Measurements from ENCODE around the gene ASB16.
"Not testable (repeated sequence)": the region's sequence is repeated elsewhere in the genome, so short reads cannot be mapped to it uniquely, and the experiment has no call there.

The ASB16 gene

DNA sequence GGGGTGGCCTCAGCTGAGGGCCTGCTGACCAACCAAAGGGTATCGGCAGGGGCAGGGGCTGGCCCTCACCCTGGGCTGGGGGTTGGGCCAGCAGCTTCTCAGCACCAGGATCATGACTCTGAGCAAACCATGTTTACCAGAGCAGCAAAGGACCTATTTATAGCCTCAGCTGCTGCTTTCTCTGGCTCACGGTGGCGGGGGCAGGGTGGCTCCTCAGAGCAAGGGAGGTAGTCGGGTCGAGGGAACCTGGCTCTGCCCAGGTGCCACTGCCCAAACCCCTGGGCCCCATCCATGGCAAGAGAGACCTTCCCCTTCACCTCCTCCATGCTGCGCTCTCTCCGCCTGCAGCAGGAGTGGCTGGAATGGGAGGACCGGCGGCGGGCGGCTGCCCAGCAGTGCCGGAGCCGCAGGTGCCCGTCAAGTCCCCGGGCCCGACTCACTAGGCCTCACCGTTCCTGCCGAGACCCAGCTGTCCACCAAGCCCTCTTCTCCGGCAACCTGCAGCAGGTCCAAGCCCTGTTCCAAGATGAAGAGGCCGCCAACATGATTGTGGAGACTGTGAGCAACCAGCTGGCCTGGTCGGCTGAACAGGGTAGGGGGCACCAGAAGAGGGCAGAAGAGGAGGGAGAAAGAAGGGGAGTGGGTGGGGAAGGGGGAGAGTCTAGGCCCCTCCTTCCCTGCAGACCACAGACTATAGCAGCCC, at the start of gene ASB16:
Gene ASB16 (plus strand): TSS at position 206 of the 703 bp plus-strand sequence. CDS start 86 bp downstream, at position 292.
- peak; percentile 27 for DNase-seq

GRCh38 chr17:44120851-44121605, 49.5 kb upstream of the ASB16 start:
- no peak for DNase-seq

DNA sequence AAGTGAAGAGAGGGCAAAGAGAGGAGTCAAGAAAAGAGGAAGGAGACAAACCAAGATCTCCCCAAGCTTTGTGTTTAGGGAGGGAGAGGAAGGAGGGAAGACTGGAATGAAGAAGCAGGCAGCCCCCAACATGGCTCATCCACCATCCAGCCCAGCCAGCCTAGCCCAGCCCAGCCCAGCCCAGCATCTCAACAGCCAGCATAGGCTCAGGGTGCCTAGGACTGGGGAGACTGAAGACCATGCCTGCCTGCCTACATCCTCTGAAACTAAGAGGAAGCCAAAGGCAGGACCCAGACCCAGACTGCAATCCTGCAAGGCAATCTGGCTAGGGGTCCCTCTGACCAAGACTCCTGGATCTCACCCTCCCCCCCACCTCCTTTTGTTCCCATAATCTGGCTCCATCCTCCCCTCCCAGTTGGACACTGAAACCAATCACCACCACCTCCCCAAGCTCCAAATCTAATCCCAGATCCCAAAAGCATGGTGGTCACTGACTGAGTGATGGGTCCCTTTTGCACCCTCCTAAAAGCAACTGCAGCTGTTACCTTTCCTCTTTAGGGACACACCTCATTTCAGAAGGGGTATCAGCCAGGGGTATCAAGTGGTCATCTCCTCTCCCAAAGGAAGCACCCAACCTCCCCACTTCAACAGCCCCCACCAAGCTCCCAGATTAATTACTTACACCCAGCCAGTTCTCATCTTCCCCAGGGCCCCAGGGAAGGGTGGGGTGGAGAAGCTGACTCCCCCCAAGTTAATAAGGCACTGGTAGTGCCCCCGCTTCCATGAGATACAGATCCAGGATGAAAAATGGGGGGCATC, 48.3 kb upstream of the ASB16 start:
- no peak for DNase-seq

- DNase-seq: no peak
Measured at GRCh38 chr17:44122816-44123355, 47.6 kb upstream of the ASB16 start.

GRCh38 chr17:44123356-44124117, 47.0 kb upstream of the ASB16 start, which contains the start of gene HDAC5:
TSS of gene HDAC5 (minus strand) at chr17:44123641. CDS start at chr17:44117515, 6,126 bp downstream.
- DNase-seq: peak; percentile 95

DNA sequence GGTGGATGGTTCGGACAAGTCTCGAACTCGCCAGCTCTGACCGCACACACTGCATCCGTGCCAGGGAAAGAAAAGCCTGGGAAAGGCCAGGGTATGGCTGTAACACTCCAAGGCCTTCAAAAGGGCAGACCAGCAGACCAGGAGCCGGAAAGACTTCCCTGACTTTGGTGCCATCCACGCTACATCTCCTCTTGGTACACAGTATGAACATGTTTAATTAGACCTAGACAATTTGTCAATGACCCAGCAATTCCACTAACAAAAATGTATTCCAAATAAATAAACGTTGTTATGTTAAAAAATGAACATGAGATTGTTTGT, 46.4 kb upstream of the ASB16 start:
- no peak for DNase-seq

- DNase-seq: no peak
Measured at GRCh38 chr17:44128383-44128782, 42.1 kb upstream of the ASB16 start.

DNA sequence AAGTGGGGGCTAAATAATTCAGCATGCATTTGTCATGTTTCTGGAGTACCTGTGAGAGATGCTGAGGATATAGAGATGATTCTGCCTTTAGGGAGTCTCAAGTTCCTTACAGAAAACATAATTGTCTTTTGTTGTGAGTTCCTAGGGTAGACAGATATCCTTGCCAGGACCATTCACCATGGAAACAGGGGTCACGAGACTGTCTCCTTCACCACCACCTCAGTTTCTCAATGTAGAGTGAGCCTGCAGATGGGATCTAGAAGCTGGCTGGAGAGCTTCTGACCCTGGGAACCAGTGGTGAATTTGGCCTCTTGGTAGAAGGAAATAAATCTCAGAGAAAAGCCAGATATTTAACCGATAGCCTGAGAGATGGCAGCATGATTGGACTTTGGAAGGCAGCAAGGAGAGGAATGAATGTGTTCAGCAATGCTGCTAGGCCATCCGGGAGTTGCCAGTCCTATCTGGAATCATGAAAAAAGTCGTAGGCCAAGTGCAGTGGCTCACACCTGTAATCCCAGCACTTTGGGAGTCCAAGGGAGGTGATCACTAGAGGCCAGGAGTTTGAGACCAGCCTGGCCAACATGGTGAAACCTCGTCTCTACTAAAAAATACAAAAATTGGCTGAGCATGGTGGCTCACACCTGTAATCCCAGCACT, 39.7 kb upstream of the ASB16 start:
- DNase-seq: no peak

DNA sequence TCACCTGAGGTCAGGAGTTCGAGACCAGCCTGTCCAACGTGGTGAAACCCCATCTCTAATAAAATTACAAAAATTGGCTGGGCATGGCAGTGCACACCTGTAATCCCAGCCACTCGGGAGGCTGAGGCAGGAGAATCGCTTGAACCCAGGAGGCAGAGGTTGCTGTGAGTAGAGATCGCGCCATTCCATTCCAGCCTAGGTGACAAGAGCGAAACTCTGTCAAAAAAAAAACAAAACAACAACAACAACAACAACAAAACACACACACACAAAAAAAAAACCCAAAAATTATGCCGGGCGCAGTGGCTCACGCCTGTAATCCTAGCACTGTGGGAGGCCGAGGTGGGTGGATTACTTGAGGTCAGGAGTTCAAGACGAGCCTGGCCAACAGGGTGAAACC, 39.1 kb upstream of the ASB16 start:
- DNase-seq: not testable (repeated sequence)

DNA sequence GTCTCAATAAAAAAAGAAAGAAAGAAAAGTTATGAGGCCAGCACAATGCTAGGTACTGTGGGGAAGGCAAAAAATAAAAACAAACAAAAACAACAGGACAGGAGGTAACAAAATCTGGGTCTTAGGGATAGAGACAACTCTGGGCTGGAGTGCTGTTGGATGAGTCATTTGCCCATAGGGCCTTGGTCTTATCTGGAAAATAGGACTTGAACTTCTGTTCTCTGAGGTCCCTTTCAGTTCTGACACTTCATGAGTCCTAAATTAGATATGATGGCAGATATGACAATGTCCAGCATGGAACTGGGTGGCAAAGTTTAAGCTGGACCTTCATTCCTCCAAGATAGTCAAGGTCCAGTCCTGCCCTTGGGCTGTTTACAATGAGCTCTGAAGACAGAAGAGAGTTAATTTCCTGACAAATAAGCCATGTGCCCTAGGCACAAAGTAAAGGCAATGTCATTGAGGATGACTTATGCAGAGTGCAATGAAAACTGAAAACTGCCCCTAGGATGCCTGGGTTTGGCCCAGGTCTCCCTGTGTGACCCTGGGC, 38.2 kb upstream of the ASB16 start:
- DNase-seq: no peak

- no peak for DNase-seq
Measured at GRCh38 chr17:44133918-44134476, 36.5 kb upstream of the ASB16 start.

DNA sequence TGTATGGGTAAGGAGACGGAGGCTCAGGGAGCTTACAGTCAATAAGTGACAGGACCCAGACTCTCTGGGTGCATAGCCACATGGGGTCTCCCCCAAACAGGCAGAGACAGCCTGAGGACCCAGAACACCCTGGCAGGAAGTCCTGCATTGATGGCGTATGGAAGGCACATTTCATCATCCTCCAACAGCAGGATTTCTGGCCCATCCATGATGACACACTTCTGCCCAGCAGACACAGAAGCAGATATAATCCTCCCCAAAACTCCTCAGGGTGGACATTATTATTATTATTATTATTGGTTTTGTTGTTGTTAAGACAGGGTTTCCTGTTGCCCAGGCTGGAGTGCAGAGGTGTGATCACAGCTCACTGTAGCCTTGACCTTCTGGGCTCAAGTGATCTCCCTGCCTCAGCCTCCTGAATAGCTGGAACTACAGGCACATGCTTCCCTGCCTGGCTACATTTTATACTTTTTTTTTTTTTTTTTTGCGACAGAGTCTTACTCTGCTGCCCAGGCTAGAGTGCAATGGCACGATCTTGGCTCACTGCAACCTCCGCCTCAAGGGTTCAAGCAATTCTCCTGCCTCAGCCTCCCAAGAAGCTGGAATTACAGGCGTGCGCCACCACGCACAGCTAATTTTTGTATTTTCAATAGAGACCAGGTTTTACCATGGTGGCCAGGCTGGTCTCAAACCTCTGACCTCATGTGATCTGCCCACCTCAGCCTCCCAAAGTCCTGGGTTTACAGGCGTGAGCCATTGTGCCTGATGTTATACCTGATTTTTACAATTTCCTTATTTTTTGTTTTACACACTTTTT, 35.5 kb upstream of the ASB16 start:
- DNase-seq: no peak

GRCh38 chr17:44137891-44138709, 32.4 kb upstream of the ASB16 start:
- peak; percentile 99 for DNase-seq

- not testable (repeated sequence) for DNase-seq
Measured at GRCh38 chr17:44143921-44144320, 26.6 kb upstream of the ASB16 start.

- DNase-seq: no peak
Measured at GRCh38 chr17:44144966-44145739, 25.4 kb upstream of the ASB16 start.

DNA sequence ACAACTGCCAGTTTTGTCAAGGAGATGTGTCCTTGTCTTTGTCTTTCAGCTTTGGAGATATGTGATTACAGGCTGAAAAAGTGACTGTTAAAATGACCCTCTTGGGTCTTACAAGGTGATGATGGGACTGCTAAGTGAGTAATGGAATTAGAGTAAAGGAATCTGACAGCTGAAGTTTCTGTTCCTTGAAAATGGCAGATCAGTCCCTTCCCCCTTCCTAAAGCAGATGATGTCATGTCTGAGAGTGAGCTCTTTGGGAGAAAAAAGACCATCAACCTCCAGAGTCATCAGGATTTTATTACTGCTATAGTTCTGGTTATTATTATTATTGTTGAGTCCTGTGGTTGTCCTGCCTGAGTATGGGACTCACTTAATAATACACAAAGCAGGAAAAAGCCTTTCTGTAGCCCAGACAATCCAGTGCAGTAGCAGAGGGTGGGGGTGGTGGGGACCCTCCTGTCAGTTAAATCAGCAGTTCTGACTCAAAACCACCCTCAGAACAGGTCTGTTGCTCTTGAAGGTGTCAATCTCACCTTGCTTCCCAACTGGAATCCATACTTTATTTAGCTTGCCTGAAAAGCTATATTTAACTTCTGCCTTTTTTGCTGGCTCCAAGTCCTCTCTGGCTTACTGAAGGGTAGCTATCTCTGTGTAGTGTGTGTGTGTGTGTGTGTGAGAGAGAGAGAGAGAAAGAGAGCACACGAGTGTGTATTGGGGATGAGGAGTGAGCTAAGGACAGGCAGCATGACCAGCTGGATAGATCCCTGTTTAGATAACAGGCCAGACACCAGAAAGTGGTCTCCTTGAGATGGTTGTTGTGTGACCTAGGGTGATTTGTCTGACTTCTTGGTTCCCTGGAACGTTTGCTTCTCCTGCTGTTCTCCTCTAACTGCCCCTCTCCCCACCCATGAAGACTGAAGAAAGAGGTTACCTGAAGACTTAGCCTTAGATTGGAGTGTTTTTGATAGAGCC, 23.8 kb upstream of the ASB16 start:
- no peak for DNase-seq

- no peak for DNase-seq
Measured at GRCh38 chr17:44147812-44148211, 22.7 kb upstream of the ASB16 start.

All from fibroblast of skin of right quadriceps (primary cell).